H1 (cell line): ENCODE results near the gene DBNDD2. TPM values are rescaled to one million over a fixed set of nuclear protein-coding genes. Genes with fewer than 3 reads are reported as not detected.

Experiments used
- CTCF ChIA-PET: fragments of 300-600 bp; sonication (Branson Sonifier 250); formaldehyde crosslinking; loops from one replicate; lab custom pipeline; 2021; ENCODE audit not compliant: partially characterized antibody; lab: Charles Lee
- POLR2A ChIA-PET: fragments of 300-600 bp; sonication (Branson Sonifier 250); formaldehyde crosslinking; loops from one replicate; lab custom pipeline; 2021; ENCODE audit warnings: inconsistent platforms; ENCODE audit not compliant: partially characterized antibody; lab: Charles Lee
- DNase-seq, 2 experiments: peaks; one replicate each; pipeline versions ENCODE4 v3.0.0 to v3.0.0-alpha.2; 2010 to 2022; ENCODE audit warnings: low spot score in 2 of 2, low read depth in 1 of 2, mixed read lengths in 1 of 2
- FAIRE-seq: peaks from 2 replicates; lab custom pipeline; 2011; peaks lifted over from hg19 to GRCh38; lab: Jason Lieb, UNC
- H2AFZ ChIP-seq: 2 replicates; pipeline ENCODE4 v1.8.1; 2012; ENCODE audit warnings: low read length, inconsistent platforms
- H2AK5ac ChIP-seq: 2 replicates; pipeline ENCODE4 v1.6.1; 2013; ENCODE audit warnings: low read depth, low read length
- H2BK120ac ChIP-seq: replicated peaks from 2 replicates; pipeline ENCODE3; 2013; ENCODE audit warnings: low read depth, low read length, inconsistent platforms
- H2BK12ac ChIP-seq: 2 replicates; pipeline ENCODE4 v1.6.1; 2013; ENCODE audit warnings: low read depth, low read length
- H2BK15ac ChIP-seq: 2 replicates; pipeline ENCODE4 v1.6.1; 2013; ENCODE audit warnings: low read length
- H2BK20ac ChIP-seq: 2 replicates; pipeline ENCODE4 v1.6.1; 2013; ENCODE audit warnings: low read length
- H2BK5ac ChIP-seq: 2 replicates; pipeline ENCODE4 v1.6.1; 2013; ENCODE audit warnings: low read depth, low read length
- H3K14ac ChIP-seq: 2 replicates; pipeline ENCODE4 v1.6.1; 2013; ENCODE audit warnings: inconsistent platforms; ENCODE audit not compliant: insufficient read length
- H3K18ac ChIP-seq: 2 replicates; pipeline ENCODE4 v1.6.1; 2013; ENCODE audit warnings: low read length; ENCODE audit errors: extremely low read depth
- H3K23ac ChIP-seq: 2 replicates; pipeline ENCODE4 v1.6.1; 2013; ENCODE audit warnings: inconsistent platforms; ENCODE audit not compliant: insufficient read length
- H3K23me2 ChIP-seq: 2 replicates; pipeline ENCODE4 v1.6.1; 2013; ENCODE audit warnings: low read depth, low read length
- H3K27ac ChIP-seq: 2 replicates; pipeline ENCODE4 v1.6.1; 2011; ENCODE audit warnings: low read depth, low read length, inconsistent platforms
- H3K27me3 ChIP-seq, 4 experiments: replicated peaks in 1 of 4; 1 replicate in 1 of 4; 2 replicates in 3 of 4; pipeline versions ENCODE4 v1.6.1 to v1.8.1; 2011 to 2013; ENCODE audit warnings: low read length in 3 of 4, mild to moderate bottlenecking in 3 of 4, inconsistent platforms in 2 of 4, mixed read lengths in 2 of 4, moderate library complexity in 1 of 4; ENCODE audit not compliant: control insufficient read depth in 3 of 4, insufficient read depth in 3 of 4; ENCODE audit errors: extremely low read depth in 1 of 4
- H3K36me3 ChIP-seq, 4 experiments: 2 replicates each; pipeline versions ENCODE4 v1.6.1 to v1.8.1; 2011 to 2013; ENCODE audit warnings: mild to moderate bottlenecking in 4 of 4, low read length in 3 of 4, moderate library complexity in 2 of 4, control low read depth in 1 of 4, inconsistent platforms in 1 of 4; ENCODE audit not compliant: insufficient read depth in 4 of 4, control insufficient read depth in 2 of 4
- H3K4ac ChIP-seq: replicated peaks from 2 replicates; pipeline ENCODE3; 2013; ENCODE audit warnings: low read length, low read depth, mixed read lengths, inconsistent platforms; ENCODE audit not compliant: insufficient read length
- H3K4me1 ChIP-seq, 4 experiments: replicated peaks in 1 of 4; 1 replicate in 1 of 4; 2 replicates in 3 of 4; pipeline versions ENCODE4 v1.6.1 to v1.8.1; 2011 to 2013; ENCODE audit warnings: low read length in 3 of 4, inconsistent platforms in 2 of 4, mixed read lengths in 1 of 4; ENCODE audit not compliant: insufficient read depth in 4 of 4, control insufficient read depth in 3 of 4
- H3K4me2 ChIP-seq, 2 experiments: 2 replicates each; pipeline versions ENCODE4 v1.6.1 to v1.8.1; 2011 to 2013; ENCODE audit warnings: low read depth in 2 of 2, low read length in 2 of 2, control low read depth in 1 of 2, inconsistent platforms in 1 of 2, mild to moderate bottlenecking in 1 of 2; ENCODE audit not compliant: insufficient read depth in 1 of 2
- H3K4me3 ChIP-seq, 4 experiments: fragments of 200-600, 300-600 bp in 1 of 4; sonication (generic), shearing (Covaris generic), sonication (Bioruptor Twin) in 1 of 4; 2 replicates each; pipeline versions ENCODE4 v1.5.1 to v1.8.1; 2011 to 2016; ENCODE audit warnings: low read length in 4 of 4, low read depth in 3 of 4, control low read depth in 2 of 4, inconsistent platforms in 2 of 4, mild to moderate bottlenecking in 2 of 4, mixed read lengths in 1 of 4, moderate library complexity in 1 of 4; ENCODE audit not compliant: insufficient read depth in 2 of 4; ENCODE audit errors: extremely low read depth in 1 of 4
- H3K56ac ChIP-seq: replicated peaks from 2 replicates; pipeline ENCODE3; 2013; ENCODE audit warnings: low read depth, mild to moderate bottlenecking, mixed read lengths, low read length, inconsistent platforms; ENCODE audit not compliant: insufficient read length
- H3K79me1 ChIP-seq: 2 replicates; pipeline ENCODE4 v1.6.1; 2013; ENCODE audit warnings: low read depth, low read length, control low read depth
- H3K79me2 ChIP-seq, 2 experiments: 2 replicates each; pipeline versions ENCODE4 v1.6.1 to v1.8.1; 2012 to 2013; ENCODE audit warnings: low read length in 2 of 2, mild to moderate bottlenecking in 2 of 2, inconsistent platforms in 1 of 2; ENCODE audit not compliant: insufficient read depth in 2 of 2, control insufficient read depth in 1 of 2
- H3K9ac ChIP-seq, 4 experiments: replicated peaks in 1 of 4; 1 replicate in 1 of 4; 2 replicates in 3 of 4; pipeline versions ENCODE4 v1.6.1 to v1.8.1; 2011 to 2013; ENCODE audit warnings: low read depth in 3 of 4, low read length in 3 of 4, control low read depth in 2 of 4, mild to moderate bottlenecking in 2 of 4, moderate library complexity in 2 of 4, inconsistent platforms in 1 of 4; ENCODE audit errors: extremely low read depth in 1 of 4
- H3K9me3 ChIP-seq, 2 experiments: 2 replicates each; pipeline versions ENCODE4 v1.6.1 to v1.8.1; 2012 to 2013; ENCODE audit warnings: mild to moderate bottlenecking in 2 of 2, moderate library complexity in 2 of 2, control low read depth in 1 of 2, inconsistent platforms in 1 of 2, low read depth in 1 of 2, low read length in 1 of 2, mixed read lengths in 1 of 2; ENCODE audit not compliant: insufficient read depth in 2 of 2
- H4K20me1 ChIP-seq, 2 experiments: replicated peaks in 1 of 2; 2 replicates each; pipeline versions ENCODE3 to v1.8.1; 2011 to 2013; ENCODE audit warnings: inconsistent platforms in 2 of 2, low read length in 2 of 2, mild to moderate bottlenecking in 1 of 2; ENCODE audit not compliant: insufficient read depth in 2 of 2, control insufficient read depth in 1 of 2
- H4K5ac ChIP-seq: 2 replicates; pipeline ENCODE4 v1.6.1; 2013; ENCODE audit warnings: low read length, low read depth, mixed read lengths, inconsistent platforms; ENCODE audit not compliant: insufficient read length
- H4K8ac ChIP-seq: 2 replicates; pipeline ENCODE4 v1.8.0; 2013; ENCODE audit warnings: mild to moderate bottlenecking, moderate library complexity, low read length, inconsistent platforms; ENCODE audit not compliant: insufficient read depth; ENCODE audit errors: extremely low read depth
- H4K91ac ChIP-seq: replicated peaks from 2 replicates; pipeline ENCODE3; 2013; ENCODE audit warnings: low read length, mixed read lengths, inconsistent platforms; ENCODE audit not compliant: insufficient read length
- KDM4A ChIP-seq: IDR thresholded peaks from one replicate; pipeline ENCODE4 v1.7.1; 2012; ENCODE audit warnings: low read depth, mild to moderate bottlenecking, moderate library complexity, low read length, inconsistent platforms; ENCODE audit not compliant: severe bottlenecking
- WGBS, 2 experiments: shearing (Covaris generic) in 1 of 2; methylation state at CpG; one replicate each; pipeline versions ENCODE4 v1.1.6 to v1.1.7; 2013 to 2015; ENCODE audit warnings: low lambda C conversion rate in 2 of 2, mixed read lengths in 2 of 2, inconsistent platforms in 1 of 2, low coverage in 1 of 2, missing lambda C conversion rate in 1 of 2; ENCODE audit not compliant: insufficient replicate concordance in 2 of 2, insufficient coverage in 1 of 2, insufficient read length in 1 of 2; ENCODE audit errors: extremely low coverage in 1 of 2, missing lambda C conversion rate in 1 of 2; 5-methylcytosine and 5-hydroxymethylcytosine counted together
- polyA plus RNA-seq, 7 experiments: library from polyadenylated mRNA; depleted of rRNA in 3 of 7; stranded (reverse) in 5 of 7; unstranded in 2 of 7; fragments of >200 nt in 5 of 7; fragments of 200-250 nt in 2 of 7; gene quantifications; 1 replicate in 5 of 7; 2 replicates in 1 of 7; 4 replicates in 1 of 7; pipeline versions ENCODE4 v1.2.1 to v1.2.3, GENCODE V29; 2011 to 2013; ENCODE audit warnings: missing spikeins in 2 of 7, mixed read lengths in 2 of 7
- total RNA-seq: library from RNA; stranded (reverse); fragmentation: NEBNext Ultra II Directional; extraction: Animal tissue kit (Norgen Biotek cat#: 25700); gene quantifications from 2 replicates; pipeline ENCODE4 v1.2.1, GENCODE V29; 2021

The DBNDD2 gene
- total and polyA plus RNA-seq, 2 of the 8 experiments (the other 6 are each of a cell fraction or from before 2014, with no cell fraction given) = 55.8 to 96.3 TPM

- H4K91ac ChIP-seq = no peak overlapping the region
- CTCF ChIA-PET = interaction anchor here (0.8 to 12.6 kb wide), 6 partner anchors 17 to 112 kb away, joined by 3 to 186 read pairs (median 68); no protein-coding TSS in a partner anchor
- no peaks in the 10 kb centered on the region; a peak in 1 of 8 replicates for H3K36me3 ChIP-seq
- no peaks in the 10 kb centered on the region for H4K20me1 ChIP-seq
- H3K14ac ChIP-seq = no peak overlapping the region
- no peaks in the 10 kb centered on the region for H3K23me2 ChIP-seq
- H3K18ac ChIP-seq = no peak overlapping the region
- H2AFZ ChIP-seq = no peak overlapping the region
- FAIRE-seq (no peak), DNase-seq (no peak)
- H3K79me2 ChIP-seq = no peaks in the 10 kb centered on the region
- H2BK120ac ChIP-seq = no peak overlapping the region
- no peak overlapping the region for H3K4ac ChIP-seq
- H4K5ac ChIP-seq = no peak overlapping the region
- TF ChIP-seq KDM4A = no peak
- WGBS, 2 experiments = 92% methylated on average over 5 of the region's 5 CpGs; no CpG with 5 or more reads in 1 of the 2 experiments
- no peaks in the 10 kb centered on the region for H3K79me1 ChIP-seq
- H2BK5ac ChIP-seq = no peak overlapping the region
- no peak overlapping the region for H3K23ac ChIP-seq
- H3K4me2 ChIP-seq = no peak overlapping the region
- H3K56ac ChIP-seq = no peak overlapping the region
- H2BK15ac ChIP-seq = no peak overlapping the region
- H4K8ac ChIP-seq = no peak overlapping the region
- POLR2A ChIA-PET = no interaction called here
- H3K9me3 ChIP-seq = no peaks in the 10 kb centered on the region
- no peak overlapping the region for H3K27ac ChIP-seq
- H3K4me1 ChIP-seq = no peaks in the 10 kb centered on the region
- H3K27me3 ChIP-seq = no peaks in the 10 kb centered on the region
- H2BK20ac ChIP-seq = no peak overlapping the region
- no peak overlapping the region for H2AK5ac ChIP-seq
- no peak overlapping the region for H3K4me3 ChIP-seq
- H3K9ac ChIP-seq = no peak overlapping the region
- no peak overlapping the region for H2BK12ac ChIP-seq
Observed at GRCh38 chr20:45432294-45432693, 24.2 kb downstream of the DBNDD2 start.
